Neural progenitor cell (in vitro differentiated cells): ENCODE data around the gene OCA2.

ENCODE experiments used
- CTCF ChIP-seq: fragments of 200-600 bp; sonication (generic); IDR thresholded peaks from 2 replicates; pipeline ENCODE4 v1.5.1; 2017; ENCODE audit warnings: antibody characterized with exemption, mild to moderate bottlenecking
- EZH2 ChIP-seq: fragments of 200-600 bp; sonication (generic); IDR thresholded peaks from 2 replicates; pipeline ENCODE4 v1.6.1; 2017; ENCODE audit warnings: antibody characterized with exemption, mild to moderate bottlenecking, moderate library complexity
- EZH2phosphoT487 ChIP-seq: fragments of 200-600 bp; sonication (generic); IDR thresholded peaks from 2 replicates; pipeline ENCODE4 v1.6.1; 2017; ENCODE audit warnings: antibody characterized with exemption

- no peak for TF ChIP-seq CTCF
- no peak for TF ChIP-seq EZH2
- TF ChIP-seq EZH2phosphoT487, result no peak
Observed at GRCh38 chr15:27939246-27939645, 159.9 kb downstream of the OCA2 start.
